ENCODE measurements around the gene DNAJC13. TPM values are rescaled to one million over a fixed set of nuclear protein-coding genes. Genes with fewer than 3 reads are reported as not detected.
A peak's percentile ranks its signal among the peaks of the same experiment; 100 is the strongest.

The DNAJC13 gene
- total and polyA plus RNA-seq, 11 donors = 6.6 to 45.1 (median 29.8) TPM

- Histone ChIP-seq H3K27me3 (no peaks in the 10 kb centered on the region), H3K4me1 (no peaks in the 10 kb centered on the region), H3K9me3 (no peaks in the 10 kb centered on the region), H3K27ac (no peak overlapping the region), H3K4me3 (no peak overlapping the region), H3K36me3 (peaks cover 2 to 99% (median 94%) of the 10 kb centered on the region in 9 donors)
- no peak for TF ChIP-seq POLR2A (IDR thresholded peaks at IDR 0.05)
- TF ChIP-seq CTCF (IDR thresholded peaks at IDR 0.05) = no peak
- ATAC-seq = no peak
- WGBS, 4 donors = 84 to 90% (median 86%) methylated on average over 3 of the region's 3 CpGs
- intact Hi-C loops (cut with DNase I) = no loop called here
- no peak for DNase-seq
Observed at GRCh38 chr3:132530624-132531023, 113.3 kb downstream of the DNAJC13 start.

- peaks cover 0 to 7% (median 0%) of the 10 kb centered on the region in 12 donors for H3K4me1 ChIP-seq
- peak in 3 of 4 donors; percentile 88 to 90 (median 88) for ATAC-seq
- H3K36me3 ChIP-seq = peaks cover 0 to 95% (median 82%) of the 10 kb centered on the region in 9 donors
- peak overlapping the region in 1 of 12 donors; percentile 26 for H3K27ac ChIP-seq
- no peaks in the 10 kb centered on the region for H3K27me3 ChIP-seq
- intact Hi-C loops (cut with DNase I) = loop anchor here (1.0 to 2.0 kb wide), 3 partner anchors 105 to 107 kb away; no protein-coding TSS in a partner anchor
- WGBS, 4 donors = 54 to 61% (median 55%) methylated on average over 7 of the region's 7 CpGs
- H3K9me3 ChIP-seq = no peaks in the 10 kb centered on the region
- H3K4me3 ChIP-seq = no peak overlapping the region
- DNase-seq = peak in 4 of 5 donors; percentile 49 to 66 (median 62)
- TF ChIP-seq CTCF (IDR thresholded peaks at IDR 0.05) = peak; percentile 56 to 78 (median 70)
- TF ChIP-seq POLR2A (IDR thresholded peaks at IDR 0.05) = no peak
Observed at GRCh38 chr3:132535575-132536441, 118.5 kb downstream of the DNAJC13 start.

GRCh38 chr3:132536442-132537153 is 119.3 kb downstream of the DNAJC13 start:
- intact Hi-C loops (cut with DNase I) = loop anchor here in 9 of 10 donors (1.0 to 2.0 kb wide), 3 partner anchors 104 to 106 kb away; no protein-coding TSS in a partner anchor
- H3K4me1 ChIP-seq = peaks cover 0 to 7% (median 0%) of the 10 kb centered on the region in 12 donors
- peaks cover 0 to 95% (median 76%) of the 10 kb centered on the region in 9 donors for H3K36me3 ChIP-seq
- DNase-seq (no peak), ATAC-seq (peak in 2 of 4 donors; percentile 20 to 31)
- TF ChIP-seq CTCF (IDR thresholded peaks at IDR 0.05) (no peak), POLR2A (IDR thresholded peaks at IDR 0.05) (no peak)
- H3K27me3 ChIP-seq = no peaks in the 10 kb centered on the region
- WGBS, 4 donors = 80 to 97% (median 90%) methylated on average over 3 of the region's 3 CpGs
- H3K9me3 ChIP-seq = no peaks in the 10 kb centered on the region
- peak overlapping the region in 1 of 12 donors; percentile 26 for H3K27ac ChIP-seq
- no peak overlapping the region for H3K4me3 ChIP-seq

DNA sequence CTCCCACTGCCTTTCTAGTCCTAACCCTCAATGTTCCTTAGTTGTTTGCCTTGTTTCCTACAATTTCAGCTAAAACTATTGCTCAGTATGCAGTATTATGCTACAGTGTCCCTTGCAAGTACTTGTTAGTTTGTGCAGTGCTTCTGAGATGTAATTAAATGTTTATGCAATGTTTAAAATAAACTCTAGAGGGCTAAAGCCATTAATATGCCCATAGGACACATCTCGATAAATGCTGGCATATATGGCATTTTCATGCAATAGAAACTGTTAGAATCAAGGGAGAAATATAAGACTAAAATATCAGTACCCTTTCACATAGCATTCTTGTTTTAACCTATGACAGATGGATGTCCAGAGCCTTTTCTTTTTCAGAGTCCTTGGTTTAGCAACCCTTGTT is 120.0 kb downstream of the DNAJC13 start:
- Histone ChIP-seq H3K4me3 (no peak overlapping the region), H3K36me3 (peaks cover 0 to 89% (median 74%) of the 10 kb centered on the region in 9 donors), H3K4me1 (peaks cover 0 to 7% (median 0%) of the 10 kb centered on the region in 12 donors), H3K9me3 (no peaks in the 10 kb centered on the region), H3K27ac (no peak overlapping the region), H3K27me3 (no peaks in the 10 kb centered on the region)
- 88 to 95% (median 91%) methylated on average over 1 of the region's 1 CpG for WGBS, 4 donors
- no peak for ATAC-seq
- intact Hi-C loops (cut with DNase I) = loop anchor here in 6 of 10 donors (2.0 kb wide), 2 partner anchors 104 to 106 kb away; no protein-coding TSS in a partner anchor
- TF ChIP-seq CTCF (IDR thresholded peaks at IDR 0.05) (no peak), POLR2A (IDR thresholded peaks at IDR 0.05) (no peak)
- DNase-seq = no peak
